ENCODE measurements around the gene AZGP1. TPM values are rescaled to one million over a fixed set of nuclear protein-coding genes. Genes with fewer than 3 reads are reported as not detected.

Gene AZGP1
- total RNA-seq, 1 donor, result not detected

Other genes with a start within 250 kb of the AZGP1 start
- not detected for gene CYP3A7, start 240.8 kb downstream of the AZGP1 start, total RNA-seq
- gene CYP3A4, start 191.8 kb downstream of the AZGP1 start, total RNA-seq, result not detected
- gene CYP3A43, start 148.0 kb downstream of the AZGP1 start, total RNA-seq, result not detected
- not detected for gene OR2AE1, start 99.0 kb downstream of the AZGP1 start, total RNA-seq
- gene TRIM4, start 56.5 kb downstream of the AZGP1 start, total RNA-seq, result 23.2 TPM
- gene GJC3, start 46.4 kb downstream of the AZGP1 start, total RNA-seq, result 0.63 TPM
- gene ZKSCAN1, start 39.6 kb upstream of the AZGP1 start, total RNA-seq, result 41.3 TPM
- 2.0 TPM for gene ZSCAN21, start 73.7 kb upstream of the AZGP1 start, total RNA-seq
- 37.4 TPM for gene ZNF3, start 105.7 kb upstream of the AZGP1 start, total RNA-seq
- 18.4 TPM for gene COPS6, start 112.9 kb upstream of the AZGP1 start, total RNA-seq
- 33.8 TPM for gene MCM7, start 125.4 kb upstream of the AZGP1 start, total RNA-seq
- 2.8 TPM for gene AP4M1, start 125.6 kb upstream of the AZGP1 start, total RNA-seq
- 16.1 TPM for gene TAF6, start 143.3 kb upstream of the AZGP1 start, total RNA-seq
- gene CNPY4, start 143.6 kb upstream of the AZGP1 start, total RNA-seq, result 13.3 TPM
- gene MBLAC1, start 150.9 kb upstream of the AZGP1 start, total RNA-seq, result 1.5 TPM
- gene LAMTOR4, start 172.9 kb upstream of the AZGP1 start, total RNA-seq, result 102 TPM
- 19.1 TPM for gene TRAPPC14, start 182.7 kb upstream of the AZGP1 start, total RNA-seq
- 1.8 TPM for gene GAL3ST4, start 192.6 kb upstream of the AZGP1 start, total RNA-seq
- gene GPC2, start 201.3 kb upstream of the AZGP1 start, total RNA-seq, result 2.3 TPM
- 6.7 TPM for gene STAG3, start 201.9 kb upstream of the AZGP1 start, total RNA-seq
- 13.9 TPM for gene PVRIG, start 243.9 kb upstream of the AZGP1 start, total RNA-seq